ENCODE data around the gene ATP2B3. TPM values are rescaled to one million over a fixed set of nuclear protein-coding genes. Genes with fewer than 3 reads are reported as not detected.

ATP2B3 gene
- total RNA-seq, 2 experiments from 2014 or later = 0.05 TPM; not detected in 1

GRCh38 chrX:153502796-153503195, 14.6 kb upstream of the ATP2B3 start:
- peaks cover 2% of the 10 kb centered on the region for H3K4me1 Mint-ChIP-seq
- H3K9me3 Mint-ChIP-seq = peaks cover 3% of the 10 kb centered on the region
- H3K4me3 Mint-ChIP-seq = no peak overlapping the region
- ChIA-PET POLR2A (no interaction called here), CTCF (no interaction called here)
- H3K36me3 Mint-ChIP-seq (ENCODE audit: low read depth) = no peaks in the 10 kb centered on the region
- DNase-seq = no peak
- no peak overlapping the region for H3K27ac Mint-ChIP-seq
- no peaks in the 10 kb centered on the region for H3K27me3 Mint-ChIP-seq

GRCh38 chrX:153504445-153505016, 12.9 kb upstream of the ATP2B3 start:
- H3K4me3 Mint-ChIP-seq = no peak overlapping the region
- H3K4me1 Mint-ChIP-seq = peaks cover 2% of the 10 kb centered on the region
- H3K27ac Mint-ChIP-seq = no peak overlapping the region
- no peaks in the 10 kb centered on the region for H3K36me3 Mint-ChIP-seq (ENCODE audit: low read depth)
- H3K27me3 Mint-ChIP-seq = no peaks in the 10 kb centered on the region
- ChIA-PET POLR2A (no interaction called here), CTCF (interaction anchor here (1.5 kb wide), 1 partner anchor 12 kb away, joined by 3 read pairs; the partner anchor contains the start of gene ATP2B3)
- H3K9me3 Mint-ChIP-seq = peaks cover 3% of the 10 kb centered on the region
- DNase-seq = no peak

DNA sequence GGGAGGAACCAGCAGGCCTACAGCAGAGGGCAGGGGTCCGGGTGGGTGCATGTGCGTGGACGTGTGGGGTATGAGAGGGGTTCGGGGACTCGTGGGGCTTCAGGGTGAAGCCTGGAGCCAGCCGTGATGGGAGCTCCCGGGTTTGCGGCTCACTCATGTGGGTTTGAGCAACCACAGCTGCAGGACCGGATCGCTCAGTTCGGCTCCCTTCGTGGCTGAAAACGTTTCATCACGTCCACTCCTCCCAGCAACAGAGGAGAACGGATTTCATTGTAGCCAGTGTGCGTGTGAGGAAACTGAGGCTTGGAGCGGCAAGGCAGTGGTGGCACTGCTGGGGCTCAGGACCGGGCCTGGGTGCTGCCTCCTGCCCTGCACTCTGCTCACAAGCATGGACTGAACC, 12.1 kb upstream of the ATP2B3 start:
- DNase-seq = no peak
- CTCF ChIA-PET = interaction anchor here (1.5 to 3.6 kb wide), 2 partner anchors 12 to 34 kb away, joined by 3 to 30 read pairs; partner anchors contain the start of genes ATP2B3 and HAUS7
- POLR2A ChIA-PET = no interaction called here
- Mint-ChIP-seq H3K4me3 (no peak overlapping the region), H3K27ac (no peak overlapping the region), H3K9me3 (peaks cover 3% of the 10 kb centered on the region), H3K27me3 (no peaks in the 10 kb centered on the region), H3K36me3 (ENCODE audit: low read depth) (no peaks in the 10 kb centered on the region), H3K4me1 (peaks cover 2% of the 10 kb centered on the region)

DNA sequence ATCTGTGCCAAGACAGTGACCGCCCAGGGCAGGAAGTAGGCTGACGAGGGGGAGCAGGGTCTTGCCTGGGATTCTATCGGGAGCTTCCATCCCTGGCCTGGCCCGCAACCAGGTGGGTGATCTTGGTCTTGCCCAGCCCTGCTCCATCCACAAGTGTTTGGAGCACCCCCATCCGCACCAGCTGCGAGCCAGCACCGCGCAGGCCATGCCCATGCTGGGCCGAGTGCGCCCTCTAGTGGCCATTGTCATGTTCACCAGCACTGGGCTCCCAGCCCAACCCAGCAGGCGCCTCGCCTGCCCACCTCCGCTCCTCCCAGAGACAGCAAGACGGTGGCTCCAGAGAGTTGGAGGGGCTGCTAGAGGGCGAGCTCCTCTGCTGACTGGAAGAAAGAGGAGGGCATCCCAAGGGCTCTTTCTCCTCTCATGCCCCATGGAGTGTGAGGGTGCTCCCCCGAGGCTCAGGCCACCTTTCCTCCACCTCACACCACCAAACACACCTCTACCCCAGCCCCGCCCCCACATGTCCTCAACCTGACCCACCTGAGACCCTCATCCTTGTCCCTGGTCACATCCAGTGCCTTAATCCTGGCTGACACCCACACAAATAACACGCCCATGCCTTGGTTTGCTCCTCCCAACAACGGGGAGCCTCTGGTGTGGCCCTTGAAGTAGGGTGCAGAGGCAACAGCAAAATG, 9.8 kb upstream of the ATP2B3 start:
- ChIA-PET POLR2A (no interaction called here), CTCF (interaction anchor here (0.7 to 3.6 kb wide), 11 partner anchors 8 to 566 kb away, joined by 3 to 30 read pairs (median 4); partner anchors contain the start of gene HAUS7)
- Mint-ChIP-seq H3K4me1 (peaks cover 2% of the 10 kb centered on the region), H3K27ac (peak overlapping the region; percentile 13), H3K4me3 (no peak overlapping the region), H3K36me3 (ENCODE audit: low read depth) (no peaks in the 10 kb centered on the region), H3K27me3 (no peaks in the 10 kb centered on the region), H3K9me3 (no peaks in the 10 kb centered on the region)
- peak; percentile 82 for DNase-seq

- POLR2A ChIA-PET = no interaction called here
- no peak for DNase-seq
These were observed 7.8 kb upstream of the ATP2B3 start for GRCh38 chrX:153509592-153509991.

DNA sequence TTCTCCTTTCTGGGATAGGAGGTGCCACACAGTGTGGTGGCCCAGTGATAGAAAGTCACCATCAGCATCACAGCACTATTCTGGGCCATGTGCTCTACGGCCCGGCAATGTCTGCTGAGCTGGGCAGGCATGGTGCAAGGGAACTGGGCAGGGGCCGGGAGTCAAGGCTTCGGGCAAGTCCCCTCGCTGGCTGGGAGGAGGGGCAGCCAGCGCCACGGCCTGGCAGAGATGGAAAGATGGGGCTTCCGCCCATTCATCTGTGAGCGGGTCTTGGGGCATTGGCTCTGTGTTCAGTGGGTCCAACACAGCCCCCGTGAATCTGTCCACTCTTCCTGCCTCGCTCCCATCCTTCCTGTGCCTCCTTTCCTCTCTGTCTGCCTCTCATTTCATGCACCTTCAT, 7.1 kb upstream of the ATP2B3 start:
- Mint-ChIP-seq H3K4me3 (no peak overlapping the region), H3K27me3 (no peaks in the 10 kb centered on the region), H3K27ac (no peak overlapping the region), H3K4me1 (peaks cover 2% of the 10 kb centered on the region), H3K36me3 (ENCODE audit: low read depth) (no peaks in the 10 kb centered on the region), H3K9me3 (no peaks in the 10 kb centered on the region)
- no peak for DNase-seq
- CTCF ChIA-PET = interaction anchor here (0.8 to 1.8 kb wide), 3 partner anchors 19 to 42 kb away, joined by 3 to 6 read pairs (median 3); no protein-coding TSS in a partner anchor
- POLR2A ChIA-PET = no interaction called here

More at GRCh38 chrX:153509592-153509991, 7.8 kb upstream of the ATP2B3 start:
- Mint-ChIP-seq H3K27ac (no peak overlapping the region), H3K36me3 (ENCODE audit: low read depth) (no peaks in the 10 kb centered on the region), H3K4me1 (peaks cover 2% of the 10 kb centered on the region), H3K27me3 (no peaks in the 10 kb centered on the region), H3K9me3 (no peaks in the 10 kb centered on the region), H3K4me3 (no peak overlapping the region)
- CTCF ChIA-PET = interaction anchor here (0.7 to 1.8 kb wide), 2 partner anchors 19 to 23 kb away, joined by 3 to 6 read pairs; no protein-coding TSS in a partner anchor

- Mint-ChIP-seq H3K9me3 (no peaks in the 10 kb centered on the region), H3K36me3 (ENCODE audit: low read depth) (no peaks in the 10 kb centered on the region), H3K27ac (no peak overlapping the region), H3K4me1 (peaks cover 4% of the 10 kb centered on the region), H3K27me3 (peaks cover 7% of the 10 kb centered on the region), H3K4me3 (no peak overlapping the region)
- ChIA-PET POLR2A (no interaction called here), CTCF (no interaction called here)
- no peak for DNase-seq
These were observed 5.5 kb upstream of the ATP2B3 start for GRCh38 chrX:153511784-153512500.

DNA sequence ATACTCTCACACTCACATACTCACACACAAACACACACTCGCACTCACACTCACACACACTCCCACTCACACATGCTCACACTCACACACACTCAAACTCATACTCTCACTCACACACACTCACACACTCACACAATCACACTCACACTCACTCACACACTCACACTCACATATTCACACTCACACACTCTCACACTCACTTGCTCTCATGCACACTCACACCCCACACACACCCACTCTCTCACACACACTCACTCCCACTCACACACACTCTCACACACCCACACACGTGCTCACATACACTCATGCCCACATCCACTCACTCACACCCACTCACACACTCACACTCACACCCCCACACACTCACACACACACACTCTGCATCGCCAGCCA, 4.9 kb upstream of the ATP2B3 start:
- Mint-ChIP-seq H3K27me3 (peaks cover 10% of the 10 kb centered on the region), H3K27ac (no peak overlapping the region), H3K4me1 (peaks cover 3% of the 10 kb centered on the region), H3K9me3 (no peaks in the 10 kb centered on the region), H3K36me3 (ENCODE audit: low read depth) (no peaks in the 10 kb centered on the region), H3K4me3 (no peak overlapping the region)
- POLR2A ChIA-PET = no interaction called here
- CTCF ChIA-PET = no interaction called here
- no peak for DNase-seq

DNA sequence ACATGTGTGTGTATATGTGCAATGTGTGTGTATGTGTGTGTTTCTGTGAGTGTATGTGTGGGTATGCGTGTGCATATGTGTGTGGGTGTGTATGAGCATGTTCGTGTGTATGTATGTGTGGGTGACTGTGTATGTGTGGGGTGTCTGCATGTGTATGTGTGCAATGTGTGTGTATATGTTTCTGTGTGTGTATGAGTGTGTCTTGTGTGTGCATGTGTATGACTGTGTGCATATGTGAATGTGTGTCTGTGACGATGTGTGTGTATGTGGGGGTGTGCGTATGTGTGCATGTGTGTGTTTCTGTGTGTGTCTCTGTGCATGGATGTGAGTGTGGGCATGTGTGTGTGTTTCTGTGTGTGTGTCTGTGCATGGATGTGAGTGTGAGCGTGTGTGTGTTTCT, 4.2 kb upstream of the ATP2B3 start:
- no peaks in the 10 kb centered on the region for H3K9me3 Mint-ChIP-seq
- no peak overlapping the region for H3K27ac Mint-ChIP-seq
- peaks cover 2% of the 10 kb centered on the region for H3K4me1 Mint-ChIP-seq
- H3K27me3 Mint-ChIP-seq = peaks cover 12% of the 10 kb centered on the region
- ChIA-PET POLR2A (no interaction called here), CTCF (no interaction called here)
- DNase-seq = no peak
- H3K36me3 Mint-ChIP-seq (ENCODE audit: low read depth) = no peaks in the 10 kb centered on the region
- H3K4me3 Mint-ChIP-seq = no peak overlapping the region

DNA sequence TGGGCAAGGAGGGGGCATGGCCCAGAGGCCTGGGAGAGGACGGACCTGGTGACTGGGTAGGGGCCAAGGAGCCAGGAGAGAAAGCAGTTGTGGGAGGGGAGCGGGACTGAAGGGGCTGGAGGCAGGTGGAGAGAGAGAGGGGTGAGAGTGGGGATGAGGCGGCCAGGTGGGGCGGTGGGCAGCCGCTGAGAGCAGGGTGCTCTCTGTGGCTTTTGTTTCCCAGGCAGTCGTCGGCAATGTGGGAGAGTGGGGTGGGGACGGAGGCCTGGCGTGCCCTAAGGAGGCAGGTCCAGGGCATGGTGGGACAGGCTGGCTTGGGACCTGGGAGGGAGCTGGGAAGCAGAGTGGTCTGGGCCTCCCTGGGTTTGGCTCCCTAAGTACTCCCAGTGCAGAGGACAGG, 3.2 kb upstream of the ATP2B3 start:
- H3K9me3 Mint-ChIP-seq = no peaks in the 10 kb centered on the region
- H3K4me1 Mint-ChIP-seq = peaks cover 2% of the 10 kb centered on the region
- CTCF ChIA-PET = interaction anchor here (1.6 kb wide), 1 partner anchor 22 kb away, joined by 3 read pairs; no protein-coding TSS in a partner anchor
- POLR2A ChIA-PET = no interaction called here
- no peak overlapping the region for H3K27ac Mint-ChIP-seq
- no peak overlapping the region for H3K4me3 Mint-ChIP-seq
- H3K27me3 Mint-ChIP-seq = peaks cover 20% of the 10 kb centered on the region
- H3K36me3 Mint-ChIP-seq (ENCODE audit: low read depth) = no peaks in the 10 kb centered on the region
- no peak for DNase-seq

GRCh38 chrX:153515435-153515834, 2.0 kb upstream of the ATP2B3 start:
- Mint-ChIP-seq H3K4me3 (no peak overlapping the region), H3K9me3 (no peaks in the 10 kb centered on the region), H3K36me3 (ENCODE audit: low read depth) (no peaks in the 10 kb centered on the region), H3K27ac (no peak overlapping the region), H3K4me1 (peaks cover 4% of the 10 kb centered on the region), H3K27me3 (peaks cover 20% of the 10 kb centered on the region)
- ChIA-PET POLR2A (no interaction called here), CTCF (interaction anchor here (1.0 to 2.1 kb wide), 4 partner anchors 8 to 25 kb away, joined by 3 to 6 read pairs (median 4); no protein-coding TSS in a partner anchor)
- no peak for DNase-seq

DNA sequence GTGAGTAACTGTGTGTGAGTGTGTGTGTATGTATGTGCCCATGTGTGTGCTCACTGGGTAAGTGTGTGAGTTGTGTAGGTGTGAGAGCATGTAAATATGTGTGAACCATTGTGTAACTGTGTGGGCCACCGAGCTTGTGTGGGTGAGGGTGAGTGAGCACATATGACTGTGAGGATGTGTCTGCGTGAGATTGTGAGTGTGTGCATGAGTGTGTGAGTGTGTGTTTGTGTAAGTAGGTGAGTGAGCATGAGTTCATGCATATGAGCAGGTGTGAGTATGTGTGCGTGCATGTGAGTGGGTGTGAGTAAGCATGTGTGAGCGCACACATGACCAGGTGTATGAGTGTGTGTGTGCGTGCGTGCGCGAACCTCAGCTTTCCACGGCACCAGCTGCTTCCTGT, 1.4 kb upstream of the ATP2B3 start:
- no peak overlapping the region for H3K4me3 Mint-ChIP-seq
- H3K27me3 Mint-ChIP-seq = peaks cover 20% of the 10 kb centered on the region
- peaks cover 4% of the 10 kb centered on the region for H3K4me1 Mint-ChIP-seq
- H3K9me3 Mint-ChIP-seq = no peaks in the 10 kb centered on the region
- no peak for DNase-seq
- H3K27ac Mint-ChIP-seq = no peak overlapping the region
- no peaks in the 10 kb centered on the region for H3K36me3 Mint-ChIP-seq (ENCODE audit: low read depth)
- CTCF ChIA-PET = interaction anchor here (1.0 to 2.1 kb wide), 4 partner anchors 9 to 26 kb away, joined by 3 to 6 read pairs (median 4); no protein-coding TSS in a partner anchor
- POLR2A ChIA-PET = no interaction called here
